GM19351 (cell line): Measurements from ENCODE around the gene NBEAL2.
"Not testable (repeated sequence)": the region's sequence is repeated elsewhere in the genome, so short reads cannot be mapped to it uniquely, and the experiment has no call there.

Experiments
- ATAC-seq: cut with Tn5 transposase; IDR thresholded peaks from one replicate; pipeline ENCODE4 v1.9.1; 2021; ENCODE audit warnings: mild to moderate bottlenecking, moderate library complexity; ENCODE audit not compliant: unreplicated experiment

NBEAL2 gene

DNA sequence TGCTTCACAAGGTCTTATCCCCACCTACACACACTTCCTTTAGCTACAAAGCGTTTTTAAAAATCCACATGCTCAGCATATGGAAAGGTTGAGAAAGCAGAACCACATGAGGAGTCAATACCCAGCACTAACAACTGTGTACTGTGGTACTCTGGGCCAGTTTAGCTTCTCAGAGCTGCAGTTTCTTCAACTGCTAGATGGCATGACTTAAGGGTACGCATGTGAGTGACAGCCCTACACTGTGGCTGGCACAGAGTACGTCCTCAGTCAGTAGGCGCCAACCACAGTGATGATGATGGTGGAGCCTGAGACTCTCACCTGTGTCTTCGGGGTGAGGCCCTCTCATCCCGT lies 20.3 kb upstream of the NBEAL2 start:
- no peak for ATAC-seq

DNA sequence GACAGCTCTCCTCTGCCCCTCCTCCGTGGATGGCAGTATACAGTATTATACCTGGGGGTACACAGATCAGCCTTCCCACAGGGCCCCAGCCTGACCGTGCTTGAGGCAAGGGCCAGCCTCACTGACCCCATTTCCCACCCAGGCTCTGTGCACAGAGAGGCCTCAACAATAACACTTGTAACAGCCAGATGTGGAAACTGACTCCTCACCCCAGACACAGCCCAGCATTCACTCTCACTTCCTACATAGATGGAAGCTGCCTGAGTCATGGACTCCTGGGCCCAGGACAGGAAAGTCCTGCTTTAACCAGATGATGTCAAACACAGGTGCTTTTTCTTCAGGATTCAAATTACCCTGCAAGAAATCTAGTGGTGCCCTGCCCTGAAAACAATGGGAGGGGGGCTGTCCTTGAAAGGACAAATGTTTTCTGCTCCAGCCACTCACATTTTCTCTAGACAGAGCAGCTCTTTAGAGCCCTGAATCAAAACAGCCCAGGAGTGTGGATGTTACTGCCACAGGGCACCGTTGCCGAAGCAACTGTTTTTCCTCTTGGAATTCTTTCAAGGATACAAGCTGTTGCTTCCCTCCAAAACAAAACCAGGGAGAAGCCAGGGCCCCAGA lies 19.3 kb upstream of the NBEAL2 start:
- ATAC-seq: no peak

DNA sequence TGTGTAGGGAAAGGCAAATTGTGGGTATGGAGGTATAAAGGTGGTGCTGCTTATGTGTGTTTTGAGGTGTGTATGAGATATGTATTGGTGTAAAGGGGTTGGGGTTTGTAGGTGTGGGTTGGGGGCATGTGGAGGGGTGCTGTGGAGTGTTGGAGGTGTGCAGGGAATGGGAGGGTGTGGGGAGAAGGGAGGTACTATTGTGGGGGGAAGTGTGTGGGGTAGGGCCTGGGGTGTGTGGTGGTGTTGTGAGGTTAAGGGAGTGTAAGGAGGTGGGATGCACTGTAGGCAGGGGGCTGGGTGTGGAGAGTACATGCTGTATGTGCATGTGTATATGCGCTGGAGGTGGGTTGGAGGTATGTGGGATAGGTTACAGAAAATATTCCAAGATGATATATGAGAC lies 18.6 kb upstream of the NBEAL2 start:
- no peak for ATAC-seq

DNA sequence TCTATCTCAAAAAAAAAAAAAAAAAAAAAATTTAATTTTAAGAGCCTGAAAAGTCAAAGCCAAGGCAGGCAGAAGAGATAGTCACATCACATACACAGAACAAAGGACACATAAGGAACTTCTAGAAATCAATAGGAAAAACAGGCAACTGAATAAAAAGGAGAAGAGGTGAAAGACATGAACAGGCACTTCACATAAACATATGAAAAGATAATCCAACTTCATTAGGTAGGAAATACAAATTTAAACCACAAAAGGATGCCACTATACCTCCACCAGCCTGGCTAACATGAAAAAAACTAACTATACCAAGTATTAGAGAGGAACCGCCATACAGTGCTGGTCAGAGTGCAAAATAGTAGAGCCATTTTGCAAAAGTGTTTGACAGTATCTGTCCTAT lies 17.0 kb upstream of the NBEAL2 start:
- no peak for ATAC-seq

DNA sequence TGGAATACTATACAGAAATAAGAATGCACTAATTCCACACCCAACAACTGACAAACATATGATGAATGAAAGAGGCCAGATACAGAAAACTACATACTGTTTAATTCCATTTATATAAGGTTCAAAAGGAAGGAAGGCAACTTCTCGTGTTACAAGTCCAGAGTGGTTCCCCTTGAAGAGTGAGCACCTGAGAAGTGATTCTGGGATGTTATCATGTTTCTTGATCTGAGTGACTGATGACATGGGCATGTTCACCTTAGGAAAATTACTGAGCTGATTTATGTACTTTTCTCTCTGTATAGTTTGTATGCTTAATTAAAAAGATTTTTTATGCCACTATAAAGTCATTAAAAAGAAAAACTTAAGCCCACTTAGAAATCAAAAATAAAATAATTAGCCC lies 16.5 kb upstream of the NBEAL2 start:
- ATAC-seq: no peak

DNA sequence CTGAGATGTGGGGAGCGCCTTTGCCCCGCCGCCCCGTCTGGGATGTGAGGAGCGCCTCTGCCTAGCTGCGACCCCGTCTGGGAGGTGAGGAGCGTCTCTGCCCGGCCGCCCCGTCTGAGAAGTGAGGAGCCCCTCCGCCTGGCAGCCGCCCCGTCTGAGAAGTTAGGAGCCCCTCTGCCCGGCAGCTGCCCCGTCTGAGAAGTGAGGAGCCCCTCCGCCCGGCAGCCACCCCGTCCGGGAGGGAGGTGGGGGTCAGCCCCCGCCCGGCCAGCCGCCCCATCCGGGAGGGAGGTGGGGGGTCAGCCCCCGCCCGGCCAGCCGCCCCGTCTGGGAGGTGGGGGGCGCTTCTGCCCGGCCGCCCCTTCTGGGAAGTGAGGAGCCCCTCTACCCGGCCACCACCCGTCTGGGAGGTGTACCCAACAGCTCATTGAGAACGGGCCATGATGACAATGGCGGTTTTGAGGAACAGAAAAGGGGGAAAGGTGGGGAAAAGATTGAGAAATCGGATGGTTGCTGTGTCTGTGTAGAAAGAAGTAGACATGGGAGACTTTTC lies 15.4 kb upstream of the NBEAL2 start:
- not testable (repeated sequence) for ATAC-seq

DNA sequence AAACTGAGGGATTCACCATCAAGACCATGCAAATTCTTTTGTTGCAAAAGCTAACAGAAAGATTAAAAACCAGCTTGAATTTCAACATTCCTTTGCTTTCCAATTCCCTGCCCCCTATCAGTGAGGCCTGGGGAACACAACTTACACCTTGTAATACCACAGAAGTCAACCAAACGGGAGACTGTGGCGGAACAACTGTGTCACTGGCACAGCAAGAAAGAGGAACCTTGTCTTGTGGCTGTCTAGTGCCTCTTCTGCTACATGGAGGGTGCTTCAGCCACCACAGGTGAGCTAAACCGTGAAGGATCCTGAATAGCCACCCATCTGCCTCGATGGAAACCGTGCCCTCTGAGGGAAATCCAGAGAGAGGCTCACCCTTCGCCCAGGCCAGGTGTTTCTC lies 14.3 kb upstream of the NBEAL2 start:
- peak; percentile 50 for ATAC-seq

DNA sequence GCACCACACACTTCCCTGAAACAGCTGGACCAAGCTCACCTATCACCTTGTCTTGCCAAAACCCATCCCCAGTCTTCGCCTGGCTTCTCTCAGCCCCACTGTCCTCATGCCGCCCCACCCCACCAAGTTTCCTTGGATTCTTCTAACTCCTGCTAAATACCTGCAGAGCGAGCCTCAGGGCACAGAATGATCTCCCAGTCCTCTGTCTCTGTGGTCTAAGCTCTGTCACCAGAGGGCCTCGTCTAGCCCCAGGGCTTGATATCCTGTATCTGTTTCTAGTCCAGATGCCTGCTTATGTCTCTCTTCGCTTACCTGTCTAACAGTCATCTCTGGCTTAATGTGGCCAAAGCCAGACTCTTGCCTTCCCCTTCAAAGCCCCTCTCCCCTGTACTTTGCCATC lies 12.7 kb upstream of the NBEAL2 start:
- no peak for ATAC-seq

DNA sequence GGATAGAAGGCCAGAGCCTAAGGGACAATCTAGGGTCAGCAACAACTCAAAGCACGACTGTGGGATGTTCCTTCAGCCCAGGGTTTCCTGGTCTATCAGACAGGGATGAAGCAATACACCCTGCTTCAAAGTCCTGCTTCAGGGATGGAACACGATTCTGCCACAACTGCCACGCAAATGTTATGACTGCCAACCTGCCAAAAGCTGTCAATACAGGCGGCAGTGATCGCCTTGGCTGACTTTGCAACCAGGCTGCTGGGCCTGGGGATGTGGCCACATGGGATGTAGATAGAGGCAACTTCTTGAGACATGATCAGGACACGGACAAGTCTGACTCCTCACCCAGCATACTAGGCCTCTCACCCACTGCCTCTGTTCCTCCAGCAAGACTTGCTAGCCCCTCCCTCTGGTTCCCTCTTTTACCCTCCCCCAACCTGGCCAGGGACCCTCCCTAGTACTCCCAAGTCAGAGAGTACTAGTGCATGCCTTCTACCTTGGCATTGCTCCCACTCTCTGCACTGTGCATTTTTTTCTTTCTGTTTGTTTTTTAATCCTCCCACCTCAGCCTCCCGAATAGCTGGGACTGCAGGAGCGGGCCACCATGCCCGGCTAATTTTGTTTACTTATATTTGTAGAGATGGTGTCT lies 10.6 kb upstream of the NBEAL2 start:
- no peak for ATAC-seq

DNA sequence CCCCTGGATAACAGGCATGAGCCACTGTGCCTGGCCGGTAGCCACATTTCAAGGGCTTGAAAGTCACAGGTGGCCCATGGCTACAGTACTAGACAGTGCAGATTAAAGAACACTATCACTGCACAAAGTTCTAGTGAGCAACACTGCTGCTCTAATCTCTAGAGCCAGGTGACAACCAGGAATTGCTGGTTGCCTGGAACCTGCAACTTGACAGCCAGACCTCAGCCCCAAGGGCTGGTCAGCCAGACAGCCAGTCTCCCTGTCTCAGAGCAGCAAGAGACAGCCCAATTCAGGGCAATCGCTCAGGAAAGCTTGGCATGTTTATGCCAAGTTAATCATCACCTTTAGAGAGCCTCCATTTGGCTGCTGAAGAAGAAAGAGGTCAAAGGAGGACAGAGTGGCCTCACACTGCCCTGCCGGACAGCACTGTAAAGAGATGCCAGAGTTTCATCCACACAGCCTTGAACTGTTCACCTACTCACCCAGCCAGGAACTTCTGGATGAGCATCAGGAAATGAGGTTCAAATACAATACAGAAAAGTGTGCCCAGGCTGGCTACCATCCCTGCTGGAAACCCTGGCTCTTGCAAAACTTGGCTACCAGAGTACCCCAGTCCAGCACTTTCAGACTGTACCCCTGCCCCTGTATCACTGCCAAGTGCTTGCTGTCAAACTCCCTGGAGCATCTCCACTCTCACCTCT lies 8.9 kb upstream of the NBEAL2 start:
- ATAC-seq: no peak

DNA sequence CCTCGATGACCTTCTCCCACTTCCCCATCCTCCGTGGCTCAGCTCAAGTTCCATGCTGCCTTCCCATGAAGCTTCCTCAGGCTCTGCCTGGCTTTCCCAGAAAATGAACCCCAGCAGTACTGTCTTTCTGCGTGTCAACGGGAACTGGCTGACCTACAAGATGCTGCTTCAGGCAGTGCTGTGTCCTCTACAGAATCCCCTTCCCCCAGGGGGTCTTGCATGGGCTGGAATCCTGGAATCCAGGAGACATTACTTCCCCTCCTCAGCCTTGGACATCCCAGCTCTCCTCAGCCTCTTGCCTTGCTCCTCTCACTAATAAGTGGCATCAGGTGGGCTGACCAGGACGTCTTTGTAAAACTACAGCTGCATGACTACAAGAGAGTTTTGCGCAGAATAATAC lies 8.3 kb upstream of the NBEAL2 start:
- ATAC-seq: no peak

DNA sequence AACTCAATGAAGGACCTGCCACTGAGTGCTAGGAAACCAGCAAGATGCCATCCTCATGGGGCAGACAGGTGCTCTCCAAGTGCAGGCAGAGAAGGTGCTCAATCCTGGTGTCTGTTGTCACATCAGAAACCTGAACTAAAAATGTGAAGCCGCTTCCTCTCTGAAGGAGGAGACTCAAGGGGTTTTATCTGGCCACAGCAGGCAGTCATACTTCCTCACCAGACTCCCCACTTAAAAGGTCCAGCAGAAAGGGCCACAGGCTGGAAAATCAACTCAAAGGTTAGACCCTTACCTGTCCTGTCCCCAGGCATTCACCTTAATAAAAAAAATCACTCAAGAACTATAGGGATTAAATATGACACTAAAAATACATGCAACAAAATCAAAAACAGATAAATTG lies 7.7 kb upstream of the NBEAL2 start:
- ATAC-seq: no peak

DNA sequence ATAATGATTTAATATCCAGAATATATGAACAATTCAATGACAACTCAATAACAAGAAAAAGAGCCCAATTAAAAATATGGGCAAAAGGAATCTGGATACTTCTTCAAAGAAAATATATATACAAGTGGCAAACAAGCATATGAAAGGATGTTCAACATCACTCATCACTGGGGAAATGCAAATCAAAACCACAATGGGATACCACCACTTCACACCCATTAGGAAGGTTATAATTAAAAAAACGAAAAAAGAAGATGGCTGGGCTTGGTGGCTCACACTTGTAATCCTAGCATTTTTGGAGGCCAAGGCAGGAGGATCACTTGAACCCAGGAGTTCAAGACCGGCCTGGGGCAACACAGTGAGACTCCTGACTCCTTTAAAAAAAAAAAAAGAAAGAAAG lies 7.1 kb upstream of the NBEAL2 start:
- ATAC-seq: no peak

DNA sequence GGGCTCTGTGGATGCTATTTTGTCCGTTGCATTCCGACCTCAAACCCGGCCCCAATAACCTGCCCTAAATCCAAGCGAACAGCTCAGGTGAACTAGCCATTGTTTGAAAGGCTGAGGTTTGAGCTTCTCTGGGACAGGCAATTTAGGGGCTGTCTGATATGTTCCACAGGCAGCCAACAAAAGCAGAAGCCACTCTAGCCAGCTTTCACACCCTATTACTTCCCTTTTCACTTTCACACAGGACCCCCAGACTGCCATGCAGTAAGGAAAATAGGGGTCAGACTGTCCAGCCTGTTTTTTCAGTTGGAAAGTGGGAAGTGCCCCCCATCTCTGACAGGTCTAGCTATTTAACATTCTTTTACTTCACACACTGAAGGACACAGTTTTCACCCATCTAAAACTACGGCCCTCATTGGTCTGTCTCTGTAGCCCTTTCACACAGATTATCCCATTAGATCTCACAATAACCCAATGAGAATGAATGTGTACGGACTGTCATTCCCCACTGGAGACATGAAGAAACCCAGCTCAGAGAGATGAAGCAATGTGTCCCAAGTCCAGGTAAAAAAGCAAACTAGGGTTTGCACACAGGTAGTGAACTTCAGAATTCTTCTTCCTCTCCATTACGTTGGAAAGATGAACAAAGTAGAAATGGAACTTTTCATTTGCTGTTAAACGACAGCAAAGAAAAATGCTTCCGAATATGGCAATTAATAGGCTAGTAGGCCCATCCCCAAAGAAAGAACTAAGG lies 4.9 kb upstream of the NBEAL2 start:
- no peak for ATAC-seq

DNA sequence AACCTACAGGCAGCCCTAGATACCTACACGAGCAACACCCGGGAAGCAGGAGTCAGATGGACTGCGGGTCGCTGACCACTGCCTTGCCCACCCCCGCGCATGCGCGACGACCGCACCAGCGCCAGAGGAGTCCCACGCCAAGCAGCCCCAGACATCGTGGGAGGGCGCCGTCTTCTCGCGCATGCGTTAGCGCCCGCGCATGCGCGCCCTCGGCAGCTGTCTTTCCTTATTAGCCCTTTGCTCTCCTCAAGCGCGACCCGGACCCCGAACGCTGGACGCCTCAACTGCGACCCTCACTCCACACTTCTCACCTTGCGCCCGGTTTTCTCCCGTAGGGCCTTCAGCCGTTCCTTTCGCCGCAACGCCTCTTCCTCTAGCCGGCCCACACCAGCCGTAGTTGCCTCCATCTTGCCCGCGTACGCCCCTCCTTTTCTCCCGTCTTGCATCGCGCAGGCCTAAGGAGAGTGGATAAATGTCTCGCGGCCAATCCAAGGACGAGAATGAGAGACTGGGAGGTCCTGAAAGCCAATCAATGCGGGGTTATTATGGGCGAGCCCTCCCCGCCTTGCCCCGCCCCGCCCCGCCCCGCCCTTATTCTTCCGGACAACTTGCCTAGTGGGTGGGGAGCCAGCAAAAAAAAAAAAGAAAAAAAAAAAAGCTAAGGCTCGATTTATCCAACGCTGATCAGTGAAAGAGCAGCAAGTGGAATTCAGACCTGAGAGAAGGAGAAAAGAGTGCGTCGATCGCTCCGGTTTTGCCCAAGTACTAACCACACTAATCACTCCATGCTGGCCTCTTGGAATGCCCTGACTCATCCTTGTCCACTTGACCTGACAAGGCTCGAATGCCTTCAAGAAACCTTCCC lies 2.9 kb upstream of the NBEAL2 start, which contains the start of gene CCDC12:
CCDC12 (minus strand) TSS at position 420 of the 865 bp plus-strand sequence; CDS start at position 407, 13 bp downstream.
- ATAC-seq: peak; percentile 64

DNA sequence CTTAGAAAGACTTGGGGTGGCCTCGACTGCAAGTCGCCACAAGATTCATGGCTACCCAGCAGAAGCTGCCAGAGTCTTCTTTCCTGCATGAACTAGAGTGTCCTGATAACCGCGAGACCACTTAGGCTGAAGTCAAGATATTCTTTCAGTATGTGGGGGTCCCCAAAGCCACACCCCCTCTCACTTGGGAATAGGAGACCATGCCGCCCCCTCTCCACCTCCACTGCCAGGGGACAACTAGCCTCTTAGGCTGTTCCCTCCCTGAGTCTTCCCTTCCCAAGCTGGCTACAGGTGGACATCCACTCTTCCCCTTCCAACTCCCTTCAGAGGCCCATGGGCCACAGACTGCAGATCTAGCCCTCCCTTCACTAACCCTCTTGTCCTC lies 1.7 kb upstream of the NBEAL2 start:
- no peak for ATAC-seq

DNA sequence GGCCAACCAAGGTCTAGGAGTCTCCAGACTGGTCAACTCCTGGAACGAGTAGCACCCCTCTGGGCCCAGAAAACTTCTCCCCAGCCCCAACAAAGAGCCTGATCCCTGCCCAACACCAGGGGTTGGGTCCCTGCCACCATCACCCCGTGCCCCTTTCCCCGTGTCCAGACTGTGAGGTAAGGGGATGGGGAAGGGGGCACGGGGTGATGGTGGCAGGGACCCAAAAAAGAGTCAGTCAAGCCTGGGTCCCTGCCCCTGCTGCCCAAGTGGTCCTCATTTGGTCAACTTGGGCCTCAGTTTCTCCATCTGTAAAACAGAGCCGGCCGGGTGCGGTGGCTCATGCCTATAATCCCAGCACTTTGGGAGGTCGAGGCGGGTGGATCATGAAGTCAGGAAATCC lies 1.1 kb upstream of the NBEAL2 start:
- ATAC-seq: no peak

DNA sequence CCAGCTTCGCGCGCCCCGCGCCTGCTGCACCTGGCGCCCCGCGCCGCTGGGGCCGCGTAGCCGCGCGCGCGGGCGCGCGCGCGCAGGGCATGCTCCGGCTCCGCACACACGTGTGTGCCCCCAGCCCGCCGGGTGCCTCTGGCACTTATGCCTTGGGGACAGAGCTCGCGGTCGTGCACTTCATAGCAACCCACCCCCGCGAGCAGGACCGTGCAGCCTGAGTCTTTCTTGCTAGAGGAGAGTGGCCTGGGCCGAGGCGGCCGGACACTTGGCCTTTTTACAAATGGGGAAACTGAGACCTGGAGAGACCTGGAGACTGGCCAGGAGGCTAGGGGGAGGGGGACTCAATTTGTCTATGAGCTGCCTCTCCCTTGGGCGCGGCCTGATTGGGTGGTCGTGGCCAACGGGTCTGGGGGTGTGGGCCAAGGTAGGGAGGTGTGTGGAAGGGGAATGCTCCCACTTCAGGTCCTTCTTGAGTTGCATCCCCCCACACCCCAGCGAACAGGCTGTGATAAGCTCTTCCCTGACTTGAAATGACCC lies 562 bp downstream of the NBEAL2 start:
- ATAC-seq: no peak

DNA sequence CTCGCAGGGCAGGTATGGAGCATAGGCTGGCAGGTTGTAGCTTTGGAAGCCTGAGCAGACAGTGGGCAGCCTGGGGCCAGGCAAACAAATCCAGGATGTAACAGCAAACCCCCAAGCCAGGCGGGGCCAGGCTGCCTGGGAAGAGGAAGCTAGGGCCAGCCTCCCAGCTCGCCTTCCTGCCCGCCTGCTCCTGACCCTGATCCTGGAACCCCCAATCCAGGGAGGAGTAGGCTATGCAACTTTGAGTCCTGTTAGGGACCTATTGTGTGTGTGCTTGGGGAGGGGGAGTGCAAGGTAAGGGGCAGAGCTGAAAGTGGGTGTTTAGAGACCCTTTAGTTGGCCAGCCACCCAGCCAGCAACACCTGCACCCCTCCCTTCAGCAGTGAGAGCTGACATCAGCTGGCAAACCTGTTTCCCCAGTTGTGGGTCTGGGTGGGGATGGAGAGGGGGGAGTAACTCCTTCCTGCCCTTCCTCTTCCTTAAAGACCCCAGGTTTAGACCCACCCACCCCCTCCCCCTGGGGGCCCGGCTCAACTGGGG lies 2.5 kb downstream of the NBEAL2 start:
- no peak for ATAC-seq

DNA sequence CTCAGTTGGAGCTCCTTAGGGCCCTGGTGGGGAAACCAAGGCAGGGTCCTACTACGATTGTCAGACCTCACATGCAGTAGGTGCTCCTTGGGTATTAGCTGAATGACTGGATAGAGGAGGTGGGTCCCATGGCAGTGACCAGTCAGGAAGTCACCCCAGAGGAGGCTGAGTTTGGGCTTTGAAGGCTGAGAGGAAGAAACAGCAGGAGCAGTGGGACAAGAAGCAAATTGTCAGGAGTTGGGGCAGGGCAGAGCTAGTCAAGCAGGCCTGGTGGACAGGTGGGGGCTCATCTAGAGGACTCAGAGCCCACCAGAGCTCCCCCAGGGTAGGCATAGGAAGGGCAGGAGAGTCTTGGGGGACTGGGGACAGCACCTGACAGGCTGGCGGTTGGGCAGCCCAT lies 3.1 kb downstream of the NBEAL2 start:
- no peak for ATAC-seq
